Measurements from ENCODE around the gene CDH4. TPM values are rescaled to one million over a fixed set of nuclear protein-coding genes. Genes with fewer than 3 reads are reported as not detected.

The CDH4 gene
- total RNA-seq, 1 donor from 2014 or later: not detected

- intact Hi-C loops (cut with micrococcal nuclease): no loop called here
- Mint-ChIP-seq H3K36me3 (ENCODE audit: low read depth) (no peaks in the 10 kb centered on the region), H3K27ac (no peak overlapping the region), H3K4me3 (no peak overlapping the region), H3K4me1 (no peaks in the 10 kb centered on the region), H3K9me3 (peaks cover 2% of the 10 kb centered on the region), H3K27me3 (no peaks in the 10 kb centered on the region)
- ATAC-seq (ENCODE audit: low read depth) (no peak), DNase-seq (no peak)
- ChIA-PET CTCF (no interaction called here), POLR2A (no interaction called here)
- TF ChIP-seq, protein P1, sequence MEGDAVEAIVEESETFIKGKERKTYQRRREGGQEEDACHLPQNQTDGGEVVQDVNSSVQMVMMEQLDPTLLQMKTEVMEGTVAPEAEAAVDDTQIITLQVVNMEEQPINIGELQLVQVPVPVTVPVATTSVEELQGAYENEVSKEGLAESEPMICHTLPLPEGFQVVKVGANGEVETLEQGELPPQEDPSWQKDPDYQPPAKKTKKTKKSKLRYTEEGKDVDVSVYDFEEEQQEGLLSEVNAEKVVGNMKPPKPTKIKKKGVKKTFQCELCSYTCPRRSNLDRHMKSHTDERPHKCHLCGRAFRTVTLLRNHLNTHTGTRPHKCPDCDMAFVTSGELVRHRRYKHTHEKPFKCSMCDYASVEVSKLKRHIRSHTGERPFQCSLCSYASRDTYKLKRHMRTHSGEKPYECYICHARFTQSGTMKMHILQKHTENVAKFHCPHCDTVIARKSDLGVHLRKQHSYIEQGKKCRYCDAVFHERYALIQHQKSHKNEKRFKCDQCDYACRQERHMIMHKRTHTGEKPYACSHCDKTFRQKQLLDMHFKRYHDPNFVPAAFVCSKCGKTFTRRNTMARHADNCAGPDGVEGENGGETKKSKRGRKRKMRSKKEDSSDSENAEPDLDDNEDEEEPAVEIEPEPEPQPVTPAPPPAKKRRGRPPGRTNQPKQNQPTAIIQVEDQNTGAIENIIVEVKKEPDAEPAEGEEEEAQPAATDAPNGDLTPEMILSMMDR (IDR thresholded peaks at IDR 0.05): no peak
Observed at GRCh38 chr20:61373956-61374545, 122.0 kb downstream of the CDH4 start.

DNA sequence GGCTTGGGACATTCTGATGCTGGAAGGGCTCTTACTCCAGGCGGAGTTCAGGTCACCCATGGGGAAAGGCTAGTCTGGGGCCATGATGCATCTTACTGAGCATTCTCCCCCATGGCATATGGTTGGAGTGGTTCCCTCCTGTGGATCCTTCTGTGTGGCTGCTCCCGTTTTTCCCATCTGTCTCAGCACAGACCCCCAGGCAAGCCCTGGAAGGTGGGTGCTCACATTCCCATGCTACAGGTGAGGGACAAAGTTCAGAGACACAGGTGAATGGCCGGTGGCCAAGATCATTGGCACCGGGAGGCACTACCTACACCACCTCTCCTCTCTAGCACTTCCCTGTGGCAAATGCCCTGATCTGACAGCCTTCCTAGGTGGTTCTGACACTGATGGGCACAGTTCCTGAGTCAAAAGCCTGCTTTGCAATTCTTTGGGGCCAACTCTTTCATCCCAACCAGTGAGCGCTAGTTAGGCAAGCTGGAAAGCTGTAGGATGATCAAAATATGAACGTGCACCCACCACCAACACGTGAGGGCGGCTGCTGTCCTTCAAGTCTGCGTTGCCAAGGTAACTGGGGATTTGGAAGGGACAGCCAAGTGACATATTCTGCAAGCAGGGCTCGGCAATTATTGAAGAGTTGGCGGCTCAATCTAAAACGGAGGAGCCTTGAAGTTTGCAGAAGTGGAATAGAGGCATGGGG lies 124.6 kb downstream of the CDH4 start:
- CTCF ChIA-PET: no interaction called here
- Mint-ChIP-seq H3K36me3 (ENCODE audit: low read depth) (no peaks in the 10 kb centered on the region), H3K4me3 (no peak overlapping the region), H3K27me3 (no peaks in the 10 kb centered on the region), H3K9me3 (peaks cover 5% of the 10 kb centered on the region), H3K4me1 (no peaks in the 10 kb centered on the region), H3K27ac (no peak overlapping the region)
- intact Hi-C loops (cut with micrococcal nuclease): no loop called here
- no peak for ATAC-seq (ENCODE audit: low read depth)
- POLR2A ChIA-PET: no interaction called here
- DNase-seq: no peak
- TF ChIP-seq, protein P1 (IDR thresholded peaks at IDR 0.05): no peak

GRCh38 chr20:61378694-61379355 lies 126.8 kb downstream of the CDH4 start:
- Mint-ChIP-seq H3K27me3 (no peaks in the 10 kb centered on the region), H3K27ac (no peak overlapping the region), H3K36me3 (ENCODE audit: low read depth) (no peaks in the 10 kb centered on the region), H3K4me1 (no peaks in the 10 kb centered on the region), H3K4me3 (no peak overlapping the region), H3K9me3 (peaks cover 8% of the 10 kb centered on the region)
- TF ChIP-seq, protein P1 (IDR thresholded peaks at IDR 0.05): no peak
- POLR2A ChIA-PET: no interaction called here
- DNase-seq: no peak
- CTCF ChIA-PET: no interaction called here
- intact Hi-C loops (cut with micrococcal nuclease): no loop called here
- ATAC-seq (ENCODE audit: low read depth): no peak

DNA sequence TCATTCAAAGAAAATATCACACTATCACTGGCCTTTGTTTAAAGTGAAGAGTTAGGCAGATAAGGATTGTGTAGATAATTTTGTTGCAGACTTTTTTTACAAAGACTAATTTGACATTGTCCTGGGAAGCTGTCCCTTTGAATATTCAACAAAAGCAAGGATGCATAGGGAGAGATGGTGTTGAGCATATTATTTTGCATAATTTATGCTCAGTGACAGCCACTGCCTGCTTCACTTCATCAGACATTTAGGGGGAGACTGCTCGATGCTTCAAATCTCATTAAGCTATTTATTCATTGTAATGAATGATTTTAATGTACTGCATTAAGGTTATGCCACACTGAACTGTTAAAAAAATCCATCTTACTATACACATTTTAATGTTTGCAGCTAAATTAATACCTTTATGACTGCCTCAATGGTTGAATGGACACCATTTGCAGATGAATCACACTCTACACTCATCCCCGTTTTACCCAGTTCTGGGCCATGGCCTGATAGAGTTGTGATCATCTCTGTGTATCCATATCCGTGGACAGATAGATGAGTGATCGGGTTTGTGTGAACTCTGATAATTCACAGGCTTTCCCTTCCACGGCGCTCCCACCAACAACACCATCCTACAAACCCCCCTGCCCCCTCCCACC lies 128.0 kb downstream of the CDH4 start:
- H3K27me3 Mint-ChIP-seq: no peaks in the 10 kb centered on the region
- CTCF ChIA-PET: no interaction called here
- peaks cover 8% of the 10 kb centered on the region for H3K9me3 Mint-ChIP-seq
- H3K36me3 Mint-ChIP-seq (ENCODE audit: low read depth): no peaks in the 10 kb centered on the region
- no peaks in the 10 kb centered on the region for H3K4me1 Mint-ChIP-seq
- no peak overlapping the region for H3K4me3 Mint-ChIP-seq
- ATAC-seq (ENCODE audit: low read depth) (no peak), DNase-seq (no peak)
- TF ChIP-seq, protein P1 (IDR thresholded peaks at IDR 0.05): no peak
- intact Hi-C loops (cut with micrococcal nuclease): no loop called here
- POLR2A ChIA-PET: no interaction called here
- H3K27ac Mint-ChIP-seq: no peak overlapping the region

DNA sequence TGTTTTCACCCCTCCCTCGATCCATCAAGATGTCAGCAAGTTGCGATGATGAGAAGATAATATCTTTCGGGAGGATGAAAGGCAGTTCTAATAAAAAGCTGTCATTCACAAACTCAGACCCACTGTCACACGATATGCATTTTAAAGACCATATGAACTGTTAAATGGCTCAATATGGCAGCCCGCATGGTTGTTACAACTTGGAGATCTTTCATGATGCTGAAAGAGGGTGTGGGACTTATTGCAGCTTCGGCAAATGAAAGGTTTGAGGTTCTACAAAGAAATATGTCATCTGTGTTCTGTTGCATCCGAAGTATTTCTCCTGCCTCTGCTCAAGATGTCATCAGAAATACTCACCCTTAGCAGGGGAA lies 128.5 kb downstream of the CDH4 start:
- no peaks in the 10 kb centered on the region for H3K27me3 Mint-ChIP-seq
- intact Hi-C loops (cut with micrococcal nuclease): no loop called here
- no peak overlapping the region for H3K4me3 Mint-ChIP-seq
- TF ChIP-seq, protein P1 (IDR thresholded peaks at IDR 0.05): no peak
- ChIA-PET POLR2A (no interaction called here), CTCF (no interaction called here)
- DNase-seq (no peak), ATAC-seq (ENCODE audit: low read depth) (no peak)
- H3K27ac Mint-ChIP-seq: no peak overlapping the region
- no peaks in the 10 kb centered on the region for H3K4me1 Mint-ChIP-seq
- H3K9me3 Mint-ChIP-seq: peaks cover 8% of the 10 kb centered on the region
- no peaks in the 10 kb centered on the region for H3K36me3 Mint-ChIP-seq (ENCODE audit: low read depth)

Data from activated B cell treated with CpG ODN at 0.5 μM for 24 hours (primary cell).